SK-N-SH treated with all-trans-retinoic acid at 6 μM for 48 hours (cell line): ENCODE measurements around the gene SEMA7A.

Experiments used
- CREB5 ChIP-seq: fragments of 250-450 bp; sonication (Bioruptor Pico); IDR thresholded peaks from 2 replicates; pipeline ENCODE4 v1.5.1; 2020; ENCODE audit warnings: low read depth, mild to moderate bottlenecking, moderate library complexity
- CSDC2 ChIP-seq: fragments of 250-450 bp; sonication (Bioruptor Pico); IDR thresholded peaks from 2 replicates; pipeline ENCODE4 v1.5.0; 2020; ENCODE audit warnings: mild to moderate bottlenecking, moderate library complexity
- ESRRG ChIP-seq: fragments of 250-450 bp; sonication (Bioruptor Pico); IDR thresholded peaks from 2 replicates; pipeline ENCODE4 v1.6.1; 2021; ENCODE audit warnings: mild to moderate bottlenecking
- ISL1 ChIP-seq: fragments of 250-450 bp; sonication (Bioruptor Pico); IDR thresholded peaks from 2 replicates; pipeline ENCODE4 v2.1.2; 2022; ENCODE audit warnings: mild to moderate bottlenecking, moderate library complexity
- OSR1 ChIP-seq: fragments of 250-450 bp; sonication (Bioruptor Pico); IDR thresholded peaks from 2 replicates; pipeline ENCODE4 v1.8.0; 2022; ENCODE audit warnings: moderate library complexity, mild to moderate bottlenecking, inconsistent platforms
- ZC3H10 ChIP-seq: fragments of 250-450 bp; sonication (Bioruptor Pico); IDR thresholded peaks from 2 replicates; pipeline ENCODE4 v1.5.1; 2021; ENCODE audit warnings: mild to moderate bottlenecking, moderate library complexity
- ZFP30 ChIP-seq: fragments of 450-650 bp; formaldehyde crosslinking; IDR thresholded peaks from 2 replicates; pipeline ENCODE4 v1.5.0; 2022; ENCODE audit warnings: mild to moderate bottlenecking, moderate library complexity

DNA sequence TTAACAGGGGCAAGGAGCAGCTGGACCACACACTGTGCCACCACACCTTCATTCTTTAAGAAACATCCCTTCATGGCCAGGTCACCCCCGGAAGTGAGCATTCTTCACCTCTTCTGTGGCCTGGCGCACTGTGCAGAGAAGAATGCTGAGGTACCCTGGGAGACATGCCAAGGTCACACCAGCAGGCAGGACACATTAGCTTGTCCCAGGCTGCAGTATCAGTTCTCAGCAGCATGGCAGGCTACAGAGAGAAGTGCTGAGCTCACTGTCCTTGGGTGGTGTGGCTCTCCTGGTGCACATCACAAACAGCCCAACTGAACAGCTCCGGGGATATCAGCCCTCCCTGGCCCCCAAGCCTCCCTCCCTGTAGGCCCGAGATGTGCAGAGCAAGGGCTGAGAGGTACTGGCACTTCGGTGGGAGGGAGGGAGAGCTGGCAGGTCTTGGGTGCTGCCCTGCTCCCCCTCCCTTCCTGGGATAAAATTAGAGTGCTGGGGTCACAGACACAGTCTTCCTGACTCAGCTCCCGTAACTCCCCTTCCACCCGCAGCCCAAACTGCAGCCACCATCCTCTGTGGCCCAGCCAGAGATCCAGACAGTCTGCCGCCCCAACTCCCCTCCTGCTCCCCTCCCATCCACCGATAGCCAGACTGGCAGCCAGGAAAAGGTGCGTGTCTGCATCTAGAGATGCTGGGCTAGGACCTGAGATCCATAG is 13.4 kb downstream of the SEMA7A start:
- TF ChIP-seq OSR1 (CRISPR knock-in tag) (no peak), ESRRG (CRISPR knock-in tag) (no peak), CREB5 (CRISPR knock-in tag) (no peak), ISL1 (CRISPR knock-in tag) (no peak), ZC3H10 (no peak), ZFP30 (CRISPR knock-in tag) (no peak), CSDC2 (no peak)
